ENCODE data around the gene THY1.

Gene THY1

DNA sequence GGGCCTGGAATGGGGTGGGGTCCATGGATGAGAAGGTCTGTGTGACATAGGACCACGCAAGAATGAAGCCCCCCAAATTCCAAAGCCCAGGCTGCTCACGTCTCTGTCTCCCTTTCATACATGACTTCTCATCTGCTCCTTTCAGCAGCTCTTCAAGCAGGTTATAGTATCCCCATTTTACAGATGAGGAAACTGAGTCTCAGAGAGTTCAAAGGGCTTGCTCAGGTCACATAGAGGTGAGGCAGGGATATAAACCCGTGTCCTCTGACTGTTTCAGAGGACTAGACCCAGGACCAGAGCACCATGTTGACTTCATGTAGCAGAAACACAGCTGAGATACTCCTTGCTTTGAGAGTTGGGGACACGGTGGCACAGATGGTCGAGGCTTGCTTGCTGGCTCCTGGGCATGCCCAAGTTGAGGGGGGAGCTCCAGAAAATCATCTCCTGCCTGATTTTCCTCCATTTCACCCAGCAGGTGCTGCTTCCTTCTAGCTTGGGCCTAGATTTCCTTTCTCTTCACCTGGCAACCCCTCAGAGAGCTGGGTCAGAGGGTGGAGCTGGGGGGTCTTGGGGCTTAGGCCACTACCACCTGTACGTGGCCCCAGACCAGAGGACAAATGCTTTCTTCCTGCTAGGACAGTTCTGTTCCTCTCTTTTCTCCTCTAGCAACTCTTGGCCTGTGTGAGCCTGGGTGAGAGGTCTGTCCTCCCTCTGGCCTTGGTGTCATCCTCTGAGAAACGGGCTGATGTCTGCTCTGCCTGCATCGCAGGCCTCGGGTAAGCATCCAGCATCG, 24.1 kb upstream of the THY1 start:
- Histone ChIP-seq H3K27me3 (peaks cover 14% of the 10 kb centered on the region), H3K4me3 (ENCODE audit: low read depth in 1 of 2, low read length in 1 of 2) (no peak overlapping the region), H3K27ac (no peak overlapping the region), H3K36me3 (no peaks in the 10 kb centered on the region), H3K9me3 (no peaks in the 10 kb centered on the region), H3K4me1 (ENCODE audit: control insufficient read depth in 1 of 2, insufficient read depth in 1 of 2, low read depth in 1 of 2, low read length in 1 of 2) (no peaks in the 10 kb centered on the region)
- TF ChIP-seq, protein P1, sequence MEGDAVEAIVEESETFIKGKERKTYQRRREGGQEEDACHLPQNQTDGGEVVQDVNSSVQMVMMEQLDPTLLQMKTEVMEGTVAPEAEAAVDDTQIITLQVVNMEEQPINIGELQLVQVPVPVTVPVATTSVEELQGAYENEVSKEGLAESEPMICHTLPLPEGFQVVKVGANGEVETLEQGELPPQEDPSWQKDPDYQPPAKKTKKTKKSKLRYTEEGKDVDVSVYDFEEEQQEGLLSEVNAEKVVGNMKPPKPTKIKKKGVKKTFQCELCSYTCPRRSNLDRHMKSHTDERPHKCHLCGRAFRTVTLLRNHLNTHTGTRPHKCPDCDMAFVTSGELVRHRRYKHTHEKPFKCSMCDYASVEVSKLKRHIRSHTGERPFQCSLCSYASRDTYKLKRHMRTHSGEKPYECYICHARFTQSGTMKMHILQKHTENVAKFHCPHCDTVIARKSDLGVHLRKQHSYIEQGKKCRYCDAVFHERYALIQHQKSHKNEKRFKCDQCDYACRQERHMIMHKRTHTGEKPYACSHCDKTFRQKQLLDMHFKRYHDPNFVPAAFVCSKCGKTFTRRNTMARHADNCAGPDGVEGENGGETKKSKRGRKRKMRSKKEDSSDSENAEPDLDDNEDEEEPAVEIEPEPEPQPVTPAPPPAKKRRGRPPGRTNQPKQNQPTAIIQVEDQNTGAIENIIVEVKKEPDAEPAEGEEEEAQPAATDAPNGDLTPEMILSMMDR (IDR thresholded peaks at IDR 0.05) = no peak

DNA sequence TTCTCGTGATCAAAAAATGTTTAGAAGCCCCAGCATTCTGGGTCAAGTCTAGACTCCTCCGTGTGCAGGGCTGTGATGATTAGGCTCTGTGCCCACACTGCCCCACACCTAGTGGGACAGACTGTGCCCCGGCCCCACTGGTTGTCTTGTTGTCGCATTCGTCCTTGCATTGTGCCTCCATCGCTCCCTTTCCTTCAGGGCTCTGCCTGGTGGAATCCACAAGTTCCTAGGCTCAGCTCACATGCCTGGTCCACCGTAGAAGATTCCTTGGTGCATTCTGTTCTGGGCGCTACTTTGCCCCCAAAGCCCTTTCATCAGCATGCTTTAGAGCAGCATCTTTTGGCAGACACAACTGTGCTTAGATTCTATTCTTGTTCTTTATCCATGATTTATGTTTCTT, 23.5 kb upstream of the THY1 start:
- H3K36me3 ChIP-seq = no peaks in the 10 kb centered on the region
- no peak overlapping the region for H3K27ac ChIP-seq
- no peaks in the 10 kb centered on the region for H3K4me1 ChIP-seq (ENCODE audit: control insufficient read depth in 1 of 2, insufficient read depth in 1 of 2, low read depth in 1 of 2, low read length in 1 of 2)
- TF ChIP-seq, protein P1 (IDR thresholded peaks at IDR 0.05) = no peak
- no peak overlapping the region for H3K4me3 ChIP-seq (ENCODE audit: low read depth in 1 of 2, low read length in 1 of 2)
- peaks cover 14% of the 10 kb centered on the region for H3K27me3 ChIP-seq
- H3K9me3 ChIP-seq = no peaks in the 10 kb centered on the region

DNA sequence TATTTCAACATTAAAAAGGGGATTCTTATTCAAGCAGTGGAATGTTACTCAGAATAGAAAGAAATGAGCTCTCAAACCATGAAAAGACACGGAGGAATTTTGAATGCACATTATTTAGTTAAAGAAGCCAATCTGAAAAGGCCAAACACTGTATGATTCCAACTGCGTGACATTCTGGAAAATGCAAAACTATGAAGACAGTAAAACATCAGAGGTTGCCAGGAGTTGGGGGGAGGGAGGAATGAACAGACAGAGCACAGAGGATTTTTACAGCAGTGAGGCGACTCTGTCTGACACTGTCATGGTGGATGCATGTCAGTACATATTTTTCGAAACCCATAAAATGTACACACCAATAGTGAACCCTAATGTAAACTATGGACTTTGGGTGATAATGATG, 22.9 kb upstream of the THY1 start:
- TF ChIP-seq, protein P1 (IDR thresholded peaks at IDR 0.05) = no peak
- Histone ChIP-seq H3K27ac (no peak overlapping the region), H3K36me3 (no peaks in the 10 kb centered on the region), H3K9me3 (no peaks in the 10 kb centered on the region), H3K4me1 (ENCODE audit: control insufficient read depth in 1 of 2, insufficient read depth in 1 of 2, low read depth in 1 of 2, low read length in 1 of 2) (no peaks in the 10 kb centered on the region), H3K27me3 (peaks cover 14% of the 10 kb centered on the region), H3K4me3 (ENCODE audit: low read depth in 1 of 2, low read length in 1 of 2) (no peak overlapping the region)

DNA sequence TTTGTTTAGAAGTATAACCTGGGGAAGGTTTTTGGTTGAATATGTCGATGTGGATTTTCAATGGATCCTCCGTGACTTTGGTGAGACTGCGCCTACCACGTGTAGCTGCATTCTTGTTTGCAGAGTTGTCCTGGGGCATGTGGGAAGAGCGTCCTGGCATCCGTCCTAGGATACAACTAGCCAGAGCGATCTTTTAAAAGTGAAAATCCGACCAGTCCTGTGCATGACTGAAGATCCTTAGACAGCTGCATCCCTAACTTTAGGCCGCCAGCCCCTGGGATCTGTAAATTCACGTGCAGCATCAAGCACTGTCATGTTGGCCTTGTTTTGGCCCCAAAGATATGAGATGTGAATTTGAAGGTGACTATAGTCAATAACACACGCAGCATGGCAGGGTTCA, 22.4 kb upstream of the THY1 start:
- Histone ChIP-seq H3K4me1 (ENCODE audit: control insufficient read depth in 1 of 2, insufficient read depth in 1 of 2, low read depth in 1 of 2, low read length in 1 of 2) (no peaks in the 10 kb centered on the region), H3K4me3 (ENCODE audit: low read depth in 1 of 2, low read length in 1 of 2) (no peak overlapping the region), H3K9me3 (no peaks in the 10 kb centered on the region), H3K36me3 (no peaks in the 10 kb centered on the region), H3K27ac (no peak overlapping the region), H3K27me3 (peaks cover 14% of the 10 kb centered on the region)
- TF ChIP-seq, protein P1 (IDR thresholded peaks at IDR 0.05) = no peak

DNA sequence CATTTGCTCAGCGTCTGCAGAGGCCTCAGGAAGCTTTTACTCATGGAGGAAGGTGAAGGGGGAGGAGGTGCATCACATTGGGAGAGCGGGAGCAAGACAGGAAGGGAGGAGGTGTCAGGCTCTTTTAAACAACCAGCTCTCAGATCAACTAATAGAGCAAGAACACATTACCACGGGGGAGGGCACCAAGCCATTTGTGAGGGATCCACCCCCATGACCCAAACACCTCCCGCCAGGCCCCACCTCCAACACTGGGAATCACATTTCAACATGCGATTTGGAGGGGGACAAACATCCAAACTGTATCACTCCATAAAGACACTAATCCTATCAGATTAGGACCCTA, 18.9 kb upstream of the THY1 start:
- H3K4me3 ChIP-seq (ENCODE audit: low read depth in 1 of 2, low read length in 1 of 2) = no peak overlapping the region
- no peaks in the 10 kb centered on the region for H3K36me3 ChIP-seq
- no peak overlapping the region for H3K27ac ChIP-seq
- no peaks in the 10 kb centered on the region for H3K4me1 ChIP-seq (ENCODE audit: control insufficient read depth in 1 of 2, insufficient read depth in 1 of 2, low read depth in 1 of 2, low read length in 1 of 2)
- H3K9me3 ChIP-seq = no peaks in the 10 kb centered on the region
- TF ChIP-seq, protein P1 (IDR thresholded peaks at IDR 0.05) = no peak
- H3K27me3 ChIP-seq = peaks cover 4% of the 10 kb centered on the region

All from neutrophil (primary cell).